ENCODE results near the gene AIG1. TPM values are rescaled to one million over a fixed set of nuclear protein-coding genes. Genes with fewer than 3 reads are reported as not detected.

The AIG1 gene
- polyA plus RNA-seq, 1 of the 3 experiments (the other 2 are of a cell fraction), result 36.8 TPM

GRCh38 chr6:143321491-143322086, 260.9 kb downstream of the AIG1 start:
- Histone ChIP-seq H2AFZ (ENCODE audit: low read depth) (no peak overlapping the region), H3K9ac (no peak overlapping the region), H3K4me1 (ENCODE audit: control insufficient read depth in 1 of 2, insufficient read depth in 2 of 2, low read depth in 1 of 2, low read length in 1 of 2) (no peaks in the 10 kb centered on the region), H4K20me1 (ENCODE audit: insufficient read depth) (no peaks in the 10 kb centered on the region), H3K79me2 (ENCODE audit: insufficient read depth) (no peaks in the 10 kb centered on the region), H3K27me3 (ENCODE audit: insufficient read depth) (no peaks in the 10 kb centered on the region), H3K4me3 (ENCODE audit: low read depth in 2 of 2, low read length in 1 of 2) (no peak overlapping the region), H3K9me2 (no peaks in the 10 kb centered on the region), H3K4me2 (no peak overlapping the region), H3F3A (replicated peaks; ENCODE audit: insufficient read depth) (no peaks in the 10 kb centered on the region), H3K36me3 (replicated peaks in 1 of 2; ENCODE audit: control insufficient read depth in 1 of 2, insufficient read depth in 2 of 2, low read length in 1 of 2) (no peaks in the 10 kb centered on the region), H3K27ac (ENCODE audit: low read depth in 2 of 2, low read length in 1 of 2) (no peak overlapping the region), H3K9me3 (no peaks in the 10 kb centered on the region)
- TF ChIP-seq FOXJ3 (CRISPR knock-in tag; IDR thresholded peaks at IDR 0.05) (no peak), FOSL2 (IDR thresholded peaks at IDR 0.05; ENCODE audit: borderline replicate concordance, low read depth) (no peak)
- CTCF ChIA-PET, result no interaction called here
- POLR2A ChIA-PET, result no interaction called here
- no peak for DNase-seq
- 86% methylated on average over 5 of the region's 5 CpGs for WGBS (ENCODE audit: low lambda C conversion rate)

DNA sequence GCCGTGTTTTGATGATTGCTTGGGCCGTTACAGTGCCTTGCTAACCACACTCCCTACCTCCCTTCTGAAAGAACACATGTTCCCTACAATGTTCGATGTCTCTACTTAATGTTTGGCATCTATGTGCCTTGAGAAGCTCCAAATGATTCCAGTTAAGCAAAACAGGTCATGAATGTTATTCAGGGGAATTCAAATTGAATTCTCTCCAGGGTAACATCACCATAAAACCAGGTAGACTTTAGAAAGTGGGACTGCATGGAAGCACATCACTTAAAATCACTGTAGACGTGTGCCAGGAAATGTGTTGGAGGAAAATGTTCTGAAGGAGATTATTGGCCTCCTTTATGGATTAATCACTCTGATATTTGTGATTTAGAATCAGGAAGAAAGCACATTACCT, 261.7 kb downstream of the AIG1 start:
- ChIA-PET POLR2A (no interaction called here), CTCF (no interaction called here)
- Histone ChIP-seq H3K4me1 (ENCODE audit: control insufficient read depth in 1 of 2, insufficient read depth in 2 of 2, low read depth in 1 of 2, low read length in 1 of 2) (no peaks in the 10 kb centered on the region), H3K36me3 (replicated peaks in 1 of 2; ENCODE audit: control insufficient read depth in 1 of 2, insufficient read depth in 2 of 2, low read length in 1 of 2) (no peaks in the 10 kb centered on the region), H3K4me3 (ENCODE audit: low read depth in 2 of 2, low read length in 1 of 2) (no peak overlapping the region), H4K20me1 (ENCODE audit: insufficient read depth) (no peaks in the 10 kb centered on the region), H2AFZ (ENCODE audit: low read depth) (no peak overlapping the region), H3K79me2 (ENCODE audit: insufficient read depth) (no peaks in the 10 kb centered on the region), H3F3A (replicated peaks; ENCODE audit: insufficient read depth) (no peaks in the 10 kb centered on the region), H3K9me3 (no peaks in the 10 kb centered on the region), H3K9me2 (no peaks in the 10 kb centered on the region), H3K9ac (no peak overlapping the region), H3K4me2 (no peak overlapping the region), H3K27me3 (ENCODE audit: insufficient read depth) (no peaks in the 10 kb centered on the region), H3K27ac (ENCODE audit: low read depth in 2 of 2, low read length in 1 of 2) (no peak overlapping the region)
- 79% methylated on average over 4 of the region's 4 CpGs for WGBS (ENCODE audit: low lambda C conversion rate)
- no peak for DNase-seq
- TF ChIP-seq ELF1 (IDR thresholded peaks at IDR 0.05) (no peak), JUND (IDR thresholded peaks at IDR 0.05) (no peak), FOXM1 (IDR thresholded peaks at IDR 0.05; ENCODE audit: low read depth) (no peak), NFIC (IDR thresholded peaks at IDR 0.05; ENCODE audit: borderline replicate concordance) (no peak), RXRA (IDR thresholded peaks at IDR 0.05; ENCODE audit: borderline replicate concordance, low read depth) (no peak), RFX5 (IDR thresholded peaks at IDR 0.05; ENCODE audit: low read length) (no peak), NRF1 (IDR thresholded peaks at IDR 0.05; ENCODE audit: low read depth, low read length) (no peak), TAF1 (IDR thresholded peaks at IDR 0.05; ENCODE audit: borderline replicate concordance, low read depth, low read length) (no peak), GABPA (IDR thresholded peaks at IDR 0.05; ENCODE audit: low read depth) (no peak), MAX (IDR thresholded peaks at IDR 0.05; ENCODE audit: low read depth) (no peak), FOSL2 (IDR thresholded peaks at IDR 0.05; ENCODE audit: borderline replicate concordance, low read depth) (no peak), EZH2phosphoT487 (IDR thresholded peaks at IDR 0.05; ENCODE audit: borderline replicate concordance, low read depth) (no peak), MEF2A (IDR thresholded peaks at IDR 0.05; ENCODE audit: borderline replicate concordance, low read depth) (no peak)
- TF ChIP-seq, protein P1, sequence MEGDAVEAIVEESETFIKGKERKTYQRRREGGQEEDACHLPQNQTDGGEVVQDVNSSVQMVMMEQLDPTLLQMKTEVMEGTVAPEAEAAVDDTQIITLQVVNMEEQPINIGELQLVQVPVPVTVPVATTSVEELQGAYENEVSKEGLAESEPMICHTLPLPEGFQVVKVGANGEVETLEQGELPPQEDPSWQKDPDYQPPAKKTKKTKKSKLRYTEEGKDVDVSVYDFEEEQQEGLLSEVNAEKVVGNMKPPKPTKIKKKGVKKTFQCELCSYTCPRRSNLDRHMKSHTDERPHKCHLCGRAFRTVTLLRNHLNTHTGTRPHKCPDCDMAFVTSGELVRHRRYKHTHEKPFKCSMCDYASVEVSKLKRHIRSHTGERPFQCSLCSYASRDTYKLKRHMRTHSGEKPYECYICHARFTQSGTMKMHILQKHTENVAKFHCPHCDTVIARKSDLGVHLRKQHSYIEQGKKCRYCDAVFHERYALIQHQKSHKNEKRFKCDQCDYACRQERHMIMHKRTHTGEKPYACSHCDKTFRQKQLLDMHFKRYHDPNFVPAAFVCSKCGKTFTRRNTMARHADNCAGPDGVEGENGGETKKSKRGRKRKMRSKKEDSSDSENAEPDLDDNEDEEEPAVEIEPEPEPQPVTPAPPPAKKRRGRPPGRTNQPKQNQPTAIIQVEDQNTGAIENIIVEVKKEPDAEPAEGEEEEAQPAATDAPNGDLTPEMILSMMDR (IDR thresholded peaks at IDR 0.05), result no peak
